Duodenal mucosa (tissue), 2 donors: ENCODE results near the gene TNIK.

Experiments used
- H3K27ac ChIP-seq: one replicate; pipeline ENCODE4 v1.7.0; 2013; ENCODE audit warnings: low read depth, low read length
- H3K27me3 ChIP-seq, 2 donors: one replicate each; pipeline ENCODE4 v1.7.0; 2013; ENCODE audit warnings: low read length in 2 of 2, control low read depth in 1 of 2; ENCODE audit not compliant: insufficient read depth in 2 of 2, control insufficient read depth in 1 of 2
- H3K36me3 ChIP-seq, 2 donors: one replicate each; pipeline ENCODE4 v1.7.0; 2013; ENCODE audit warnings: low read length in 2 of 2, control low read depth in 1 of 2; ENCODE audit not compliant: insufficient read depth in 2 of 2, control insufficient read depth in 1 of 2
- H3K4me1 ChIP-seq, 2 donors: one replicate each; pipeline ENCODE4 v1.7.0; 2013; ENCODE audit warnings: low read length in 2 of 2, control low read depth in 1 of 2; ENCODE audit not compliant: insufficient read depth in 2 of 2, control insufficient read depth in 1 of 2
- H3K4me3 ChIP-seq, 2 donors: one replicate each; pipeline ENCODE4 v1.7.0; 2013; ENCODE audit warnings: low read length in 2 of 2, low read depth in 1 of 2
- H3K9ac ChIP-seq, 2 donors: one replicate each; pipeline ENCODE4 v1.7.0; 2013; ENCODE audit warnings: low read length in 2 of 2, low read depth in 1 of 2
- H3K9me3 ChIP-seq, 2 donors: one replicate each; pipeline ENCODE4 v1.7.0; 2013; ENCODE audit warnings: low read length in 2 of 2, control low read depth in 1 of 2; ENCODE audit not compliant: control insufficient read depth in 1 of 2

TNIK gene

DNA sequence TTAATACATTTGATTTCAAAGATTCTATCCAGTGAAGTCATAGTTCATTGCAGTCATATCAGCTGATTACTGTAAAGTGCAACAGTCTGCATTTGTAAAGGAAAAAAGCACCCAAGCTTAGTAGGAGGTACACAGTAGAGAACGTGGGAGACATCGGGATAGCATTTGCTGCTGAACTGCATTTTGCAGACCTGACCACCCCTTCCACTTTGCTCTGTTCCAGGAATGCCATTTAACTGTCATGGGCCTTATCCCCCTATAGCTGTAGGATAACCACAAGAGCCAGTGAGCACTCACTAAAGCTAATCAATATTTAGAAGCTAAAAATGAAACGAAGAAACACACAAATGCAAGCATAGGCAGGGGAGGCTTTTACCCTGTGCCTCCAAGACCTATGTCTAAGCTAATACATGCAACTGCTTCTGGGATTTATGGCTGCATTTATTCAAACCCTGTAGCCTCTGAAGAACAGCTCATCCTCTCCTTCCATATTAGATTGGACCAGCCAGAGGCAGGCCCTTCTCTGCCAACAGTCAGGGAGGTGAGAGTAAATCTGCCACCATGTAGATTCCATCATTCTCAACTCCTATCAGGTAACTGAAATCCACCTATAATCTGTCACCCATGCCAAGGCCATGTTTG, 23.0 kb downstream of the TNIK start:
- no peaks in the 10 kb centered on the region for H3K36me3 ChIP-seq
- no peaks in the 10 kb centered on the region for H3K27me3 ChIP-seq
- peaks cover 0 to 6% of the 10 kb centered on the region in 2 donors for H3K4me1 ChIP-seq
- H3K9ac ChIP-seq = no peak overlapping the region
- H3K4me3 ChIP-seq = no peak overlapping the region
- no peaks in the 10 kb centered on the region for H3K9me3 ChIP-seq
- H3K27ac ChIP-seq = no peak overlapping the region

DNA sequence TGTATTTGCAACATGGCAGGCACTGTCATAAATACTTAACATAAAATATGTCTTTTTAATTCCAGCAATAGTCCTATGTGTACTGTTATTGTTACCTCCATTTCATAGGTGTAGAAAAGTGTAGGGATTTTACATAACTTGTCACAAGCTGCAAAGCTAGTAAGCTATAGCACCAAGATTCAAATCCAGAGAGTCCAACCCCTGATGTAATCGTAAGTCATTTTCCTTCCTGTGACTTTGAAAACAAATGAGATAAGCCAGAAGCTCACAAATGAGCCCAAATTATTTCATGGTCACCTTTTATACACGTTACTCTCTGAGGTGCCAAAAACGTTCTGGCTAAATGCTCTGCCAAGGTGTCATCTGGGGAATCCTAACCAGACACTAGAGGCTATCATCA, 23.8 kb downstream of the TNIK start:
- Histone ChIP-seq H3K27me3 (no peaks in the 10 kb centered on the region), H3K4me1 (peaks cover 0 to 6% of the 10 kb centered on the region in 2 donors), H3K36me3 (no peaks in the 10 kb centered on the region), H3K9ac (no peak overlapping the region), H3K27ac (no peak overlapping the region), H3K4me3 (no peak overlapping the region), H3K9me3 (no peaks in the 10 kb centered on the region)

DNA sequence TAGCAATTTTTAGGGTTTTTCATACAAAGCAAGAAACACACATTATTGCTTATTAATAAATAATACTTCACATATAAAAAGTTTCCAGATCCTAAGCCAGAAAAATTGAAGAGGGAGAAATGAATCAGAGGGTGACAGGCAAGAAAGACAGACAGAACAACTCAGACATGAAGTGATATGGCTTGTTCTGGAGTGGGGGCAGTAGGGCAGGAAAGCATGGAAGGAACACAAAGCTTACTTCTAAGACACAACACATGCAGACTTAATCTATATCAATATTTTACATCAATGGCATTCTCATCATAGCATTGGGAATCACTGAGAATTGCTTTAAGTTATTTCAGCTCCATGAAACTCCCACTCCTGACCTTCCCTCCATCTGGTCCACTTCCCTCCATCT, 24.4 kb downstream of the TNIK start:
- Histone ChIP-seq H3K27ac (no peak overlapping the region), H3K4me1 (peaks cover 0 to 6% of the 10 kb centered on the region in 2 donors), H3K27me3 (no peaks in the 10 kb centered on the region), H3K36me3 (no peaks in the 10 kb centered on the region), H3K4me3 (no peak overlapping the region), H3K9me3 (no peaks in the 10 kb centered on the region), H3K9ac (no peak overlapping the region)

DNA sequence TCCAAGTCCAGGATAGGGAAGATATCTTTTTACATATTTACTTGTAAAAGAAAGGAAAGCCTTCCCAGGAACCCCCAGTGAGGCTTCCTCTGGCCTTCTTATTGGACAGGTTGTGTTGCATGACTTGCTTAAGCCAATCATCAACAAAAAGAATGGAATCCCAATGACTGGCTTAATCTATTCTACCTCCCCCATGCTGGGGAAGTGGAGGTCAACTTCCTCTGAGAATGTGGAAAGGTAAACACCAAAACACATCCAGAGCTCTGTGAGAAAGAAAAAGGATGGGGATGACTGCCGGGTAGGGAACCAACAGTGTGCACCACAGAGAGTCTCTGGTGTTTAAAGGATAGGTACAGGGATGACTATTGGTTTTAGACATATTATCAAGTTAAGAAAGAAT, 25.1 kb downstream of the TNIK start:
- Histone ChIP-seq H3K4me3 (no peak overlapping the region), H3K9me3 (no peaks in the 10 kb centered on the region), H3K9ac (no peak overlapping the region), H3K36me3 (no peaks in the 10 kb centered on the region), H3K27me3 (no peaks in the 10 kb centered on the region), H3K4me1 (peaks cover 0 to 6% of the 10 kb centered on the region in 2 donors), H3K27ac (no peak overlapping the region)

DNA sequence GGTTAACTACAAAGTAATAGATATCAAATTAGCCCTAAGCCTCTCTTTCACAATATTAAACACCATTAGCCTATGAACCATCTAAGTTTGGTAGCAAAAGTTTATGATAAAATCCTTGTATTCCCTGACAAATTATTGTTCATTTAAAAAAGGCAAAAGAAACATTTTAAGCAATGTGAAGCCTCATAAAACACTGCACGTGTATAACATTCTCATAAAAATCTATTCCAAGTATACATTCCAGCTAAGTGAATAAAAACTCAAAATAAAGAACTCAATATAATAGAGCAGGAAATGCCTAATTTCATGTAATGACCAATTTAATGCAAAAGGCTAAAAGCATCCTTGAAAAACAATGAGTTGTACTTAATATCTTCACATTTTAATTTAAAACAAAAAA, 27.7 kb downstream of the TNIK start:
- H3K36me3 ChIP-seq = no peaks in the 10 kb centered on the region
- no peaks in the 10 kb centered on the region for H3K9me3 ChIP-seq
- no peak overlapping the region for H3K9ac ChIP-seq
- H3K27me3 ChIP-seq = no peaks in the 10 kb centered on the region
- no peak overlapping the region for H3K27ac ChIP-seq
- peaks cover 0 to 12% of the 10 kb centered on the region in 2 donors for H3K4me1 ChIP-seq
- no peak overlapping the region for H3K4me3 ChIP-seq

DNA sequence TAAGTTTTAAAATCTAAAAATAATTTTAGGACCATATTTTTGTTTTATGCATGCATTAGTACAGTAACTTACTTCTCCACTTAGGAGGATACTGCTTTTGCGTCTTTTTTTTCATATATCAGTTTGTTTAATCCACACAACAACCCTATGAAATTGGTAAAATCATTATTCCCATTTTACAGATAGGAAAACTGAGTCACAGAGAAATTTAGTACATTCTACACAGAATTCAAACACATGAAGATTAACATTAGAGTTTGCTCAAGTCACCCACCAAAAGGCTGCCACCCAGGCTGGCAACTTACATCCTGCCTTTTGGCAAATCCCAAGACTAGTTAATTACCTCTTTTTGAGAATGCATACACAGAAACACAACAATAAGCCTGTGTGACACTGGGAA, 28.7 kb downstream of the TNIK start:
- H3K4me3 ChIP-seq = no peak overlapping the region
- H3K9ac ChIP-seq = no peak overlapping the region
- no peaks in the 10 kb centered on the region for H3K27me3 ChIP-seq
- H3K4me1 ChIP-seq = peaks cover 0 to 12% of the 10 kb centered on the region in 2 donors
- H3K36me3 ChIP-seq = no peaks in the 10 kb centered on the region
- no peaks in the 10 kb centered on the region for H3K9me3 ChIP-seq
- no peak overlapping the region for H3K27ac ChIP-seq

DNA sequence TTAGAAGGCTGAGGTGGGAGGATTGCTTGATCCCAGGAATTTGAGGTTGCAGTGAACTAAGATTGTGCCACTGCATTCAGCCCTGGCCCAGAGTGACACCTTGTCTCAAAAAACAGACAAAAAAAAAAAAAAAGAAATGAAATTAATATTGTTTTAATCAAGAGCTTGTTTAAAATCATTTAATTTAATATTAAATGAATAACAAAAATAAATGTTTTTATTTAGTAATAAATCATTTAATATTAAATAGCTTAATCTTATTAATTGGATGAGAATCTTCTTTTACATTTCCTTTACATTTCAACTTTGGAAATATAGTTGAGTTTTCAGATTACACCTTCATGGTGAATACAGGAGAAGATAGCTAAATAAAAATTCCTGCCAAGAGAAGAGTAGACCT, 29.7 kb downstream of the TNIK start:
- H3K4me3 ChIP-seq = no peak overlapping the region

DNA sequence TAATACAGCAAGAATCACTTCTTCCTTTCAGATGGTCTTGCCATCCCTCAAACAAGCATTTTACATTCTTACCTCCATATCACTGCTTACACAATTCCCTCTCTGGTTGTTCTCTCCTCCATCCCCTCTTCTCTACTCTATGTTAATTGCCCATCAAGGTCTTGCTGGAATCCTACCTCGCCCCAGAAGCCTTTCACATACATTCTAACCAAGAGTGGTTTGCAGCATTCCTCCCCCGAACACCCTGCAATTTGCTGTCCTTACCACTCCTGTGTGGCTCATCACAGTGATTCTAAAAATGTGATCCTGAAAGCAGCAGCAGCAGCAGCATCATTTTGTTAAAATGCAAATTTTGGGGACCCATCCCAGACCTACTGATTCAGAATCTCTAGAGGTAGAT, 30.6 kb downstream of the TNIK start:
- Histone ChIP-seq H3K36me3 (no peaks in the 10 kb centered on the region), H3K4me3 (no peak overlapping the region), H3K27me3 (no peaks in the 10 kb centered on the region), H3K4me1 (peaks cover 0 to 12% of the 10 kb centered on the region in 2 donors), H3K9ac (no peak overlapping the region), H3K27ac (no peak overlapping the region), H3K9me3 (no peaks in the 10 kb centered on the region)

More for the DNA sequence above, 29.7 kb downstream of the TNIK start:
- no peak overlapping the region for H3K9ac ChIP-seq
- H3K36me3 ChIP-seq = no peaks in the 10 kb centered on the region
- no peak overlapping the region for H3K27ac ChIP-seq
- no peaks in the 10 kb centered on the region for H3K9me3 ChIP-seq
- H3K27me3 ChIP-seq = no peaks in the 10 kb centered on the region
- H3K4me1 ChIP-seq = peaks cover 0 to 12% of the 10 kb centered on the region in 2 donors

DNA sequence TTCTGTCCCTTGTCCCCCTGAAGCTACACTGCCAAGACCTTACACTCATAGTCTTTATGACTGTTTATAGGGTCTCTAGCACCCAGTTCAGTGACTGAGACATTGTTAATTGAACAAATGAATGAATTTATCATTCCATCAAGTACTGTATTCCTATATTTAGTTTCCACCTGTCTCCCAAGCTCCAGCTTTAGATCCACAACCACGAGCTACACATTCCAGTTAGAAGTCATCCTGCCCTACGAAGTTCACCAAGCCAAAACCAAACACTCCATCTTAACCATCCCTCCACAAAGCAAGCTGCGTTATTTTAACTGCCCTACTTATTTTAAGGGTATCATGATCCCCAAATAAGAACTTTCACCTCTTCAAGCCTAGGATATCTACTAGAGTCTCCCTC, 31.3 kb downstream of the TNIK start:
- no peaks in the 10 kb centered on the region for H3K9me3 ChIP-seq
- H3K9ac ChIP-seq = no peak overlapping the region
- peaks cover 0 to 12% of the 10 kb centered on the region in 2 donors for H3K4me1 ChIP-seq
- no peaks in the 10 kb centered on the region for H3K36me3 ChIP-seq
- H3K4me3 ChIP-seq = no peak overlapping the region
- no peak overlapping the region for H3K27ac ChIP-seq
- no peaks in the 10 kb centered on the region for H3K27me3 ChIP-seq

DNA sequence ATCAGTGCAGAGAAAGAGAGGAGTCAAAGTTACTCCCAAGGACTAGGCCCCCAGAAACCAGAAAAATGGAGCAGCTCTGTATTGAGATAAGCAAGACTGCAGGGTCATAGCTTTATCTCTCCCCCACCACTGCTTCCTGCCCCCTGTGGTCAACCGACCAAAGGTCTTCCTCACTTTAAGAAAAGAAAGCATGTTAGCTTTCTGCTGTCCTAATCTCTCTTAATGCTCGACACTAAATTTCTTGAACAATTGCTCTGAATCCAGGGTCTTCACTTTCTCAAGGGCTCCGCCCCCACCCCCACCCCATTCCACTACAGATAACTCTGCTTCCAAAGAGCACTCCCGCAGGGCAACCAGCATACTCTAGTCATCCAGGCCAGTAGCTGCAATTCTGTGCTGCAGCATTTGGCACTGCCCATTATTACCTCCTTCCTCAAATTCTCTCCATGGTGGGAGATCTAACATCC, 31.9 kb downstream of the TNIK start:
- Histone ChIP-seq H3K4me3 (no peak overlapping the region), H3K4me1 (peaks cover 0 to 12% of the 10 kb centered on the region in 2 donors), H3K9ac (no peak overlapping the region), H3K36me3 (no peaks in the 10 kb centered on the region), H3K27ac (no peak overlapping the region), H3K9me3 (no peaks in the 10 kb centered on the region), H3K27me3 (no peaks in the 10 kb centered on the region)
